ENCODE results near the gene GABRG2.

GABRG2 gene

GRCh38 chr5:162193012-162193411, 125.4 kb downstream of the GABRG2 start:
- H4K91ac ChIP-seq (ENCODE audit: low read length) = no peak overlapping the region
- H3K9ac ChIP-seq (ENCODE audit: low read length) = no peak overlapping the region
- H3K9me3 ChIP-seq (ENCODE audit: control insufficient read depth, low read length) = peaks cover 9% of the 10 kb centered on the region
- H3K79me1 ChIP-seq (replicated peaks; ENCODE audit: low read length, poor library complexity, severe bottlenecking) = no peaks in the 10 kb centered on the region
- no peak overlapping the region for H2BK12ac ChIP-seq (ENCODE audit: low read length in 2 of 2)
- no peak overlapping the region for H3K27ac ChIP-seq (ENCODE audit: low read length, poor library complexity, severe bottlenecking)
- no peak overlapping the region for H2AK5ac ChIP-seq (ENCODE audit: low read length, severe bottlenecking)
- no peak overlapping the region for H2BK15ac ChIP-seq (ENCODE audit: low read depth, poor library complexity, severe bottlenecking)
- no peak overlapping the region for H2AFZ ChIP-seq (ENCODE audit: low read depth, low read length)
- no peak overlapping the region for H2BK5ac ChIP-seq (ENCODE audit: low read depth, low read length, poor library complexity, severe bottlenecking)
- no peak overlapping the region for H3K18ac ChIP-seq (ENCODE audit: low read depth in 1 of 2, low read length in 2 of 2)
- no peak overlapping the region for H3K4ac ChIP-seq (ENCODE audit: low read depth in 1 of 2, low read length in 2 of 2)
- no peak overlapping the region for H3K14ac ChIP-seq (ENCODE audit: low read length in 2 of 2)
- no peaks in the 10 kb centered on the region for H3K4me1 ChIP-seq (ENCODE audit: control insufficient read depth, insufficient read depth, low read depth, low read length)
- no peak overlapping the region for H2BK120ac ChIP-seq (ENCODE audit: low read depth, low read length)
- DNase-seq = no peak
- no peak overlapping the region for H4K8ac ChIP-seq (ENCODE audit: low read length)
- H3K27me3 ChIP-seq (ENCODE audit: control insufficient read depth in 1 of 2, insufficient read depth in 1 of 2, low read length in 2 of 2) = no peaks in the 10 kb centered on the region
- no peak overlapping the region for H3K23ac ChIP-seq (ENCODE audit: low read length in 2 of 2)
- WGBS = 90% methylated on average over 6 of the region's 6 CpGs
- no peaks in the 10 kb centered on the region for H3K36me3 ChIP-seq (ENCODE audit: control insufficient read depth in 1 of 2, insufficient read depth in 2 of 2, low read depth in 1 of 2, low read length in 2 of 2)
- no peak overlapping the region for H3K4me2 ChIP-seq (ENCODE audit: low read length, poor library complexity, severe bottlenecking)
- no peak overlapping the region for H3K4me3 ChIP-seq (ENCODE audit: insufficient read depth in 1 of 2, low read depth in 1 of 2, low read length in 2 of 2)

- Histone ChIP-seq H3K14ac (ENCODE audit: low read length in 2 of 2) (no peak overlapping the region), H3K9ac (ENCODE audit: low read length) (no peak overlapping the region), H4K91ac (ENCODE audit: low read length) (no peak overlapping the region), H2BK15ac (ENCODE audit: low read depth, poor library complexity, severe bottlenecking) (no peak overlapping the region), H4K8ac (ENCODE audit: low read length) (no peak overlapping the region), H3K18ac (ENCODE audit: low read depth in 1 of 2, low read length in 2 of 2) (no peak overlapping the region), H2BK5ac (ENCODE audit: low read depth, low read length, poor library complexity, severe bottlenecking) (no peak overlapping the region), H2AFZ (ENCODE audit: low read depth, low read length) (no peak overlapping the region), H3K9me3 (ENCODE audit: control insufficient read depth, low read length) (peaks cover 9% of the 10 kb centered on the region), H2AK5ac (ENCODE audit: low read length, severe bottlenecking) (no peak overlapping the region), H2BK12ac (ENCODE audit: low read length in 2 of 2) (no peak overlapping the region), H3K4me3 (ENCODE audit: insufficient read depth in 1 of 2, low read depth in 1 of 2, low read length in 2 of 2) (no peak overlapping the region), H3K4me2 (ENCODE audit: low read length, poor library complexity, severe bottlenecking) (no peak overlapping the region), H3K79me1 (replicated peaks; ENCODE audit: low read length, poor library complexity, severe bottlenecking) (no peaks in the 10 kb centered on the region), H3K23ac (ENCODE audit: low read length in 2 of 2) (no peak overlapping the region), H3K36me3 (ENCODE audit: control insufficient read depth in 1 of 2, insufficient read depth in 2 of 2, low read depth in 1 of 2, low read length in 2 of 2) (no peaks in the 10 kb centered on the region), H2BK120ac (ENCODE audit: low read depth, low read length) (no peak overlapping the region), H3K27me3 (ENCODE audit: control insufficient read depth in 1 of 2, insufficient read depth in 1 of 2, low read length in 2 of 2) (no peaks in the 10 kb centered on the region), H3K27ac (ENCODE audit: low read length, poor library complexity, severe bottlenecking) (no peak overlapping the region), H3K4me1 (ENCODE audit: control insufficient read depth, insufficient read depth, low read depth, low read length) (no peaks in the 10 kb centered on the region), H3K4ac (ENCODE audit: low read depth in 1 of 2, low read length in 2 of 2) (no peak overlapping the region)
- 27% methylated on average over 1 of the region's 1 CpG for WGBS
- no peak for DNase-seq
Measured at GRCh38 chr5:162196351-162196750, 128.8 kb downstream of the GABRG2 start.

DNA sequence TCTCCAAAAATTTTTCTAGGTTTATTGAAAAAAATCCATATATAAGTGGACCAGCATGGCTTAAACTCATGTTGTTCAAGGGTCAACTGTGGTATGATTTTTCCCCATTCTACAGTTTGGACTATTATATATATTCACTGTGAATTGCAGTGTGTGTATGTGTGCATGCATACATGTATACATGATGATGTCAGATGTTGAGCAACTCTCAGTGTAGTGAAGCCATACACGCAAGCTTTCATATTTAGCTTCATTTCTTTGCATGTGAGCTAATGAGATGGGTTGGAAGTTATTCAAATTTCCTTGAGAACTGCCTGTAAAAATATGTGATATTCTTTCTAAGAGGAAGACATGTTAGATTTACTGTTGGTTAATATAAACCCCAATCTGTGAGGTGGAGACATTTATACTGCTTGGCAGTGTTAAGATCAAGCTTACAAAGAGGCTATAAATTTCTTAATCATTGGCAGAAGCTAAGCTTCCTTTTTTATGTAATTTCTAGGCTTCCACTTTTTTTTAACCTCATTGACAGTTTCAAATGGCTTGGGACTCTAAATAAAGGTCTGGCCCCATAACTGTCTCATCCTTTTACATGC, 134.8 kb downstream of the GABRG2 start:
- WGBS = 89% methylated on average over 1 of the region's 1 CpG
- H4K8ac ChIP-seq (ENCODE audit: low read length) = no peak overlapping the region

More for the DNA sequence above, 134.8 kb downstream of the GABRG2 start:
- Histone ChIP-seq H3K9ac (ENCODE audit: low read length) (no peak overlapping the region), H3K4me1 (ENCODE audit: control insufficient read depth, insufficient read depth, low read depth, low read length) (no peaks in the 10 kb centered on the region), H2BK5ac (ENCODE audit: low read depth, low read length, poor library complexity, severe bottlenecking) (no peak overlapping the region), H3K14ac (ENCODE audit: low read length in 2 of 2) (no peak overlapping the region), H3K4me3 (ENCODE audit: insufficient read depth in 1 of 2, low read depth in 1 of 2, low read length in 2 of 2) (no peak overlapping the region), H3K9me3 (ENCODE audit: control insufficient read depth, low read length) (no peaks in the 10 kb centered on the region), H4K91ac (ENCODE audit: low read length) (no peak overlapping the region), H3K4me2 (ENCODE audit: low read length, poor library complexity, severe bottlenecking) (no peak overlapping the region), H3K27ac (ENCODE audit: low read length, poor library complexity, severe bottlenecking) (no peak overlapping the region), H3K4ac (ENCODE audit: low read depth in 1 of 2, low read length in 2 of 2) (no peak overlapping the region), H2BK120ac (ENCODE audit: low read depth, low read length) (no peak overlapping the region), H2BK12ac (ENCODE audit: low read length in 2 of 2) (no peak overlapping the region), H3K36me3 (ENCODE audit: control insufficient read depth in 1 of 2, insufficient read depth in 2 of 2, low read depth in 1 of 2, low read length in 2 of 2) (no peaks in the 10 kb centered on the region), H2AFZ (ENCODE audit: low read depth, low read length) (no peak overlapping the region), H3K79me1 (replicated peaks; ENCODE audit: low read length, poor library complexity, severe bottlenecking) (no peaks in the 10 kb centered on the region), H3K23ac (ENCODE audit: low read length in 2 of 2) (no peak overlapping the region), H3K27me3 (ENCODE audit: control insufficient read depth in 1 of 2, insufficient read depth in 1 of 2, low read length in 2 of 2) (no peaks in the 10 kb centered on the region), H2BK15ac (ENCODE audit: low read depth, poor library complexity, severe bottlenecking) (no peak overlapping the region), H3K18ac (ENCODE audit: low read depth in 1 of 2, low read length in 2 of 2) (no peak overlapping the region), H2AK5ac (ENCODE audit: low read length, severe bottlenecking) (no peak overlapping the region)
- DNase-seq = no peak

Data from mesenchymal stem cell (in vitro differentiated cells and primary cell).